Testis (tissue), 3 donors: ENCODE results near the gene LGALS9. TPM values are rescaled to one million over a fixed set of nuclear protein-coding genes. Genes with fewer than 3 reads are reported as not detected.
"Not testable (repeated sequence)": the region's sequence is repeated elsewhere in the genome, so short reads cannot be mapped to it uniquely, and the experiment has no call there.

Experiments
- DNase-seq: peaks from one replicate; pipeline ENCODE4 v3.0.0-alpha.2; 2019
- H3K27ac ChIP-seq, 2 donors: fragments of 200-600 bp; sonication (generic); one replicate each; pipeline ENCODE4 v1.5.1; 2019
- H3K27me3 ChIP-seq: fragments of 200-600 bp; sonication (generic); one replicate; pipeline ENCODE4 v1.5.1; 2019
- H3K36me3 ChIP-seq: fragments of 200-600 bp; sonication (generic); one replicate; pipeline ENCODE4 v1.5.1; 2017; ENCODE audit warnings: low read depth; ENCODE audit errors: missing control alignments
- H3K4me1 ChIP-seq: fragments of 200-600 bp; sonication (generic); one replicate; pipeline ENCODE4 v1.5.1; 2019
- H3K4me3 ChIP-seq, 2 donors: fragments of 200-600 bp; sonication (generic); one replicate each; pipeline ENCODE4 v1.5.1; 2017 to 2019
- H3K9me3 ChIP-seq: fragments of 200-600 bp; sonication (generic); one replicate; pipeline ENCODE4 v1.5.1; 2017
- POLR2A ChIP-seq: fragments of 450-650 bp; IDR thresholded peaks from one replicate; pipeline ENCODE4 v1.6.1; 2017; ENCODE audit warnings: antibody characterized with exemption, mild to moderate bottlenecking, moderate library complexity
- WGBS, 2 donors: methylation state at CpG; one replicate each; pipeline ENCODE4 v1.1.5; 2018; 5-methylcytosine and 5-hydroxymethylcytosine counted together
- intact Hi-C: fragments of 100-400 bp; cut with DNase I; formaldehyde crosslinking; loops from one replicate; pipeline ENCODE4 v1.15.1; 2023; ENCODE audit warnings: low total_unique reads
- polyA plus RNA-seq: library from polyadenylated mRNA; stranded (reverse); fragments of 350-450 nt; fragmentation: Illumina TruSeq; extraction: RNeasy Lipid Tissue Mini Kit (QIAGEN cat#74804); gene quantifications from one replicate; pipeline ENCODE4 v1.2.3, GENCODE V29; 2014; ENCODE audit warnings: low read depth, low replicate concordance; ENCODE audit not compliant: insufficient read depth
- total RNA-seq, 2 donors: library from RNA; depleted of rRNA; stranded (reverse); fragments of >200 nt; gene quantifications; one replicate each; pipeline ENCODE4 v1.2.3, GENCODE V29; 2016
- TF ChIP-seq, protein P1 (sequence below), 3 experiments: fragments of 450-650 bp in 2 of 3; fragments of 200-600 bp in 1 of 3; sonication (generic) in 1 of 3; IDR thresholded peaks; one replicate each; pipeline ENCODE4 v1.5.1; 2016 to 2019; ENCODE audit warnings: antibody characterized with exemption in 3 of 3, mild to moderate bottlenecking in 2 of 3, moderate library complexity in 1 of 3

The LGALS9 gene
- total and polyA plus RNA-seq, 3 donors from 2014 or later, result 7.2 to 27.5 (median 7.4) TPM

DNA sequence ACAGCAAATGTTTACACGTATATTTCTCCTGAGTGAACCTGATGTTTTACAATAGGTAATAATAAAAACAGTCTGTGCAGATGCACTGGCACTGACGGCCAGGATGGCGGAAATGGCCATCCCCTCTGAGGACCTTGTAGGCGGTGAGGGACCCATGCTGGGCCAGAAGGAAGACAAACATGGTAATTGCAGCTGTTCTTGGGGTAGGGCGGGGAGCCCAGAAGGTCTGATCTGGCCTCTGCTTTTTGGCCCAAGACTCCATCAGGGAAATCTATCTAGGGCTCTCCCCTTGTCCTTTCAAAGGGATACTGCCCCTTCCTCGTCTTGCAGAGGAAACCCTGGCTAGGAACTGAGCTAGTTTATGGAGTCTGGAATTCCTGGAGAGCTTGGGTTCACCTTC is 7.4 kb upstream of the LGALS9 start:
- no peak overlapping the region for H3K27ac ChIP-seq
- no peaks in the 10 kb centered on the region for H3K9me3 ChIP-seq
- intact Hi-C loops, result no loop called here
- WGBS, 2 donors, result 94 to 96% methylated on average over 6 of the region's 6 CpGs
- no peaks in the 10 kb centered on the region for H3K36me3 ChIP-seq
- no peak overlapping the region for H3K4me3 ChIP-seq
- H3K4me1 ChIP-seq, result no peaks in the 10 kb centered on the region
- no peaks in the 10 kb centered on the region for H3K27me3 ChIP-seq
- no peak for DNase-seq
- TF ChIP-seq, protein P1, sequence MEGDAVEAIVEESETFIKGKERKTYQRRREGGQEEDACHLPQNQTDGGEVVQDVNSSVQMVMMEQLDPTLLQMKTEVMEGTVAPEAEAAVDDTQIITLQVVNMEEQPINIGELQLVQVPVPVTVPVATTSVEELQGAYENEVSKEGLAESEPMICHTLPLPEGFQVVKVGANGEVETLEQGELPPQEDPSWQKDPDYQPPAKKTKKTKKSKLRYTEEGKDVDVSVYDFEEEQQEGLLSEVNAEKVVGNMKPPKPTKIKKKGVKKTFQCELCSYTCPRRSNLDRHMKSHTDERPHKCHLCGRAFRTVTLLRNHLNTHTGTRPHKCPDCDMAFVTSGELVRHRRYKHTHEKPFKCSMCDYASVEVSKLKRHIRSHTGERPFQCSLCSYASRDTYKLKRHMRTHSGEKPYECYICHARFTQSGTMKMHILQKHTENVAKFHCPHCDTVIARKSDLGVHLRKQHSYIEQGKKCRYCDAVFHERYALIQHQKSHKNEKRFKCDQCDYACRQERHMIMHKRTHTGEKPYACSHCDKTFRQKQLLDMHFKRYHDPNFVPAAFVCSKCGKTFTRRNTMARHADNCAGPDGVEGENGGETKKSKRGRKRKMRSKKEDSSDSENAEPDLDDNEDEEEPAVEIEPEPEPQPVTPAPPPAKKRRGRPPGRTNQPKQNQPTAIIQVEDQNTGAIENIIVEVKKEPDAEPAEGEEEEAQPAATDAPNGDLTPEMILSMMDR (IDR thresholded peaks at IDR 0.05), result no peak

DNA sequence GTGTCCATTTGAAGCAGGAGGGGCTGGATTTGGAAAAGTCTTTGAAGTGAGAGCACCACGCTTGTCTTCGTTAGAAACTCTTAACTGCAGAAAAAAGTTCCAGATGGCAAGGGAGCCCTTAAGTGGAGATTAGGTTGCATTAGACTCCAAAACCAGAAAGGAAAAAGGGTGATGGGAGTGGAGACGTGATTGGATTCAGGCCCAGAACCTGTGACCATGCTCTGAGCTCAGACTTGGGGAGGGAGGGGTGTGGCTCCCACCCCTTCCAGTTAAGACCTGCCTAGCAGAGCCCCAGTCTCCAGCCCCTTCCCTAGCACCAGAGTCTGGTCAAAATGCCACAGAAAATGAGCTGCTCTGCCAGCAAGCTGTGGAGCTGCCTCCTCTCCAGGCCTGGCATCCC is 6.4 kb upstream of the LGALS9 start:
- intact Hi-C loops, result no loop called here
- Histone ChIP-seq H3K36me3 (no peaks in the 10 kb centered on the region), H3K27me3 (no peaks in the 10 kb centered on the region), H3K4me1 (no peaks in the 10 kb centered on the region), H3K27ac (no peak overlapping the region), H3K4me3 (no peak overlapping the region), H3K9me3 (no peaks in the 10 kb centered on the region)
- 91 to 93% methylated on average over 3 of the region's 3 CpGs for WGBS, 2 donors
- TF ChIP-seq POLR2A, result no peak
- TF ChIP-seq, protein P1 (IDR thresholded peaks at IDR 0.05), result no peak
- no peak for DNase-seq

DNA sequence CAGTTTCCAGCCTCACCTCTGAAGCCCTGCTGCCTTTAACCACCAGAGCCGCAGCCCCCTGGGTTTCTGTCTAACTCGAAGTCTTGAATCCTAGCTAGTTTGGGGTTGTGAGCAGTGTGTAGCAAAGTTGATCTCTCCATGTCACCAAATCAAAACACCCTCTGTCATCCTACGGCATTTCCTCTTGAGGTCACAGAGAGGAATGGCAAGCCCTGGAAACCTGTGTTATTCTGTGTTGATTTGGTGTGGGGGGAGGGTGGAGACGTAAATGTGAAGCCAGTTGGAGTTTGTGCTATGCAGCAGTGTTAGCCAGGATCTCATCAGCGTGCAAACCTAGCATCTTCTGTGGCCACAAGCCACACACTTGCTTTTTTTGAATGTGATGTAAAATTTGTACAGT is 5.1 kb upstream of the LGALS9 start:
- TF ChIP-seq, protein P1 (IDR thresholded peaks at IDR 0.05), result no peak
- TF ChIP-seq POLR2A, result no peak
- WGBS, 2 donors, result 95 to 96% methylated on average over 5 of the region's 5 CpGs
- no peaks in the 10 kb centered on the region for H3K36me3 ChIP-seq
- no peaks in the 10 kb centered on the region for H3K4me1 ChIP-seq
- H3K4me3 ChIP-seq, result no peak overlapping the region
- H3K27me3 ChIP-seq, result no peaks in the 10 kb centered on the region
- H3K9me3 ChIP-seq, result no peaks in the 10 kb centered on the region
- H3K27ac ChIP-seq, result no peak overlapping the region
- DNase-seq, result no peak
- intact Hi-C loops, result no loop called here

DNA sequence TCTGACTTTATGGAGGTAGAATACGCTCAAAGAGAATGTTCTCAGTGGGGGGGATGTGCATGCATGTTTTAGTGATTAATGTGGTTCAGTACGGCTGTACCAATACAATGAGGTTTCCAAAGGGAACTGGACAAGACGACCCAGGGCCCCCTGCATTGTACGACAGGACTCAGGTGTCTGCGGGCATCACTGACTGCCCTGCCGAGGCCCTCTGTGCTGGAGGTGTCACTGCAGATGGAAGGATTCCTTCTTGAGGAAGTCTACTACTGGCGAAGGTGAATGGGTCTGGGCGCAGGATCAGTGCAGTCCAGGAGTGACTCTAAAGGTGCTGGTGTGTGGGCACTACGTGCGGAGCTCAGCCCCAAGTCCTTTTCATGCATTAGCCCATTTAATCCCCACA is 3.5 kb upstream of the LGALS9 start:
- intact Hi-C loops, result no loop called here
- H3K27ac ChIP-seq, result no peak overlapping the region
- H3K27me3 ChIP-seq, result no peaks in the 10 kb centered on the region
- no peak overlapping the region for H3K4me3 ChIP-seq
- H3K4me1 ChIP-seq, result peaks cover 3% of the 10 kb centered on the region
- WGBS, 2 donors, result 88 to 92% methylated on average over 9 to 10 of the region's 10 CpGs
- TF ChIP-seq, protein P1 (IDR thresholded peaks at IDR 0.05), result no peak
- no peak for TF ChIP-seq POLR2A
- DNase-seq, result no peak
- H3K9me3 ChIP-seq, result no peaks in the 10 kb centered on the region
- H3K36me3 ChIP-seq, result no peaks in the 10 kb centered on the region

DNA sequence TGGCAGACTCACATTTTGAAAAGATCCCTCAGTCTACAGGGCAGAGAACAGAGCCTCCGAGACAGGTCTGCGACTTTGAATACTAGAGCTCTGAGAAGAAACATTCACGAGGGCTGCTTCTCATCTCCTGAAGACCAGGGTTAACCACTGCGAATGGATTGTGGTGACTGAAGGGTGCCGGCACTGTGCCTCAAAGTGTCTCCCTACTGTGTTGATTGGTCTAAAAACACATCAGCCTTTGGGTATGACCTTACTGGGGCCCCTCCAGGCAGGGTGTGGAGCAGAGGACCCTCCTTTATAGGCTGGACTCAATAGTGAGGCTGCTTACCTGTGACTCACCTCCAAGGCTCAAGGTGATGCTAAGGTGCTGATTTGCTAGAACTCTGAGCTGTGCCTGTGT is 2.6 kb upstream of the LGALS9 start:
- no peak for DNase-seq
- 80 to 97% methylated on average over 5 of the region's 5 CpGs for WGBS, 2 donors
- TF ChIP-seq POLR2A, result no peak
- TF ChIP-seq, protein P1 (IDR thresholded peaks at IDR 0.05), result no peak
- Histone ChIP-seq H3K4me3 (no peak overlapping the region), H3K4me1 (peaks cover 11% of the 10 kb centered on the region), H3K9me3 (no peaks in the 10 kb centered on the region), H3K27ac (no peak overlapping the region), H3K36me3 (no peaks in the 10 kb centered on the region), H3K27me3 (no peaks in the 10 kb centered on the region)
- intact Hi-C loops, result no loop called here

DNA sequence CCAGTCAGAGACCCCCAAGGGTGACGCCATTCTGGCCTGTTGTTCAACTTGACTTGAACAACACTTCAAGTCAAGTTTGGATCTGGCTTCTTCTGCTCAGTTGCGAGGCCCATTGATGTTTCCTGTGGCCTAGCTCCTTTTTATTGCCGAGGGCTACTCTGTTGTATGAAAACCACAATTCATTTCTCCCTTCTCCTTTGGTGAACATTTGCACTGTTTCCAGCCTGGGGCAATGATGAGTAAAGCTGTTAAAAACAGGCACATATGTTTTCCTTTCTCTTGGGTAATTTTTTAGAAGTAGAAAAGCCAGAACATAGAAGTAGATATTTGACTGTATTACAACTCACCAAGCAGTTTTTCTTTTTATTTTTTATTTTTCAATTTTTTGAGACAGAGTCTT is 1.7 kb upstream of the LGALS9 start:
- WGBS, 2 donors, result 95 to 96% methylated on average over 3 of the region's 3 CpGs
- H3K36me3 ChIP-seq, result not testable (repeated sequence)

More for the DNA sequence above, 1.7 kb upstream of the LGALS9 start:
- H3K27me3 ChIP-seq, H3K4me3 ChIP-seq, H3K27ac ChIP-seq, intact Hi-C loops, DNase-seq, H3K9me3 ChIP-seq: not testable (repeated sequence)
- H3K4me1 ChIP-seq, result peaks cover 19% of the 10 kb centered on the region
